K562 (cell line): ENCODE data around the gene NFYC. TPM values are rescaled to one million over a fixed set of nuclear protein-coding genes. Genes with fewer than 3 reads are reported as not detected.

Experiments used
- CAMTA2 ChIP-seq: fragments of 250-450 bp; sonication (Bioruptor Pico); conservative IDR thresholded peaks from 2 replicates; pipeline ENCODE4 v1.5.1; 2022
- CBFA2T2 ChIP-seq: fragments of 450-650 bp; conservative IDR thresholded peaks from 2 replicates; pipeline ENCODE4 v1.6.1; 2017; ENCODE audit warnings: mild to moderate bottlenecking
- CC2D1A ChIP-seq: fragments of 450-650 bp; IDR thresholded peaks from 2 replicates; pipeline ENCODE4 v1.6.1; 2017; ENCODE audit warnings: mild to moderate bottlenecking
- CHD1 ChIP-seq: fragments of 200-600 bp; sonication (generic); IDR thresholded peaks from one replicate; pipeline ENCODE4 v1.6.1; 2012; ENCODE audit warnings: mild to moderate bottlenecking, moderate library complexity, low read length, inconsistent platforms
- ETV6 ChIP-seq, 3 experiments: fragments of 150-350 bp in 1 of 3; sonication (generic) in 1 of 3; formaldehyde crosslinking in 1 of 3; IDR thresholded peaks; 2 replicates each; pipeline versions ENCODE4 v1.6.1 to v1.8.0; 2014 to 2022; ENCODE audit warnings: borderline replicate concordance in 2 of 3, low read depth in 2 of 3, antibody characterized with exemption in 1 of 3, low read length in 1 of 3, mild to moderate bottlenecking in 1 of 3, missing genetic modification reagents in 1 of 3
- FOXK1 ChIP-seq: sonication (generic); formaldehyde crosslinking; IDR thresholded peaks from 2 replicates; pipeline ENCODE4 v1.8.0; 2022; ENCODE audit warnings: missing genetic modification reagents, mild to moderate bottlenecking, borderline replicate concordance
- MAFG ChIP-seq: fragments of 450-650 bp; conservative IDR thresholded peaks from 2 replicates; pipeline ENCODE4 v1.6.1; 2016; ENCODE audit warnings: missing genetic modification characterization, missing compliant biosample characterization
- MYNN ChIP-seq, 2 experiments: sonication (generic); formaldehyde crosslinking in 1 of 2; IDR thresholded peaks; 2 replicates each; pipeline versions ENCODE4 v1.5.0 to v1.6.1; 2016 to 2020; ENCODE audit warnings: antibody characterized with exemption in 1 of 2, missing genetic modification reagents in 1 of 2
- NBN ChIP-seq: fragments of 450-650 bp; IDR thresholded peaks from 2 replicates; pipeline ENCODE4 v1.6.1; 2016; ENCODE audit warnings: low read depth, mild to moderate bottlenecking
- RCOR1 ChIP-seq, 2 experiments: IDR thresholded peaks; 2 replicates each; pipeline ENCODE4 v1.6.1; 2012; ENCODE audit warnings: low read depth in 2 of 2, low read length in 2 of 2, borderline replicate concordance in 1 of 2, improper control_type of control experiment in 1 of 2
- SMARCE1 ChIP-seq: fragments of 450-650 bp; IDR thresholded peaks from 2 replicates; pipeline ENCODE4 v1.7.1; 2016; ENCODE audit warnings: mild to moderate bottlenecking
- ZBTB17 ChIP-seq: fragments of 450-650 bp; formaldehyde crosslinking; IDR thresholded peaks from 2 replicates; pipeline ENCODE4 v1.4.0; 2020; ENCODE audit warnings: mild to moderate bottlenecking
- ZFP30 ChIP-seq: fragments of 250-450 bp; sonication (Bioruptor Pico); IDR thresholded peaks from 2 replicates; pipeline ENCODE4 v1.8.0; 2022; ENCODE audit warnings: moderate library complexity, mild to moderate bottlenecking, inconsistent platforms, borderline replicate concordance
- ZNF589 ChIP-seq: fragments of 200-800 bp; sonication (Bioruptor generic); IDR thresholded peaks from 2 replicates; pipeline ENCODE4 v1.6.1; 2016; ENCODE audit warnings: low read depth, missing genetic modification characterization, missing compliant biosample characterization
- polyA plus RNA-seq, 8 experiments: library from polyadenylated mRNA; depleted of rRNA in 4 of 8; stranded (reverse) in 5 of 8; unstranded in 3 of 8; fragments of >200 nt; fragmentation: Nextera tagmentation in 2 of 8; fragmentation: Illumina TruSeq in 1 of 8; extraction: Ambion mirVana in 2 of 8; extraction: Trizol in 1 of 8; gene quantifications; 2 replicates each; pipeline versions ENCODE4 v1.2.1 to v1.2.3, GENCODE V29; 2011 to 2014; ENCODE audit warnings: inconsistent platforms in 1 of 8, missing spikeins in 1 of 8
- total RNA-seq, 7 experiments: library from RNA; depleted of rRNA in 6 of 7; stranded (reverse); fragments of >200 nt in 6 of 7; fragmentation: Illumina TruSeq in 2 of 7; extraction: Trizol in 2 of 7; gene quantifications; 2 replicates each; pipeline versions ENCODE4 v1.2.1 to v1.2.3, GENCODE V29; 2011 to 2021; ENCODE audit warnings: low replicate concordance in 1 of 7
- TF ChIP-seq, protein P1 (sequence below): fragments of 450-650 bp; formaldehyde crosslinking; IDR thresholded peaks from 2 replicates; pipeline ENCODE4 v1.4.0; 2020; ENCODE audit warnings: mild to moderate bottlenecking, mixed read lengths
- TF ChIP-seq, protein P2 (sequence below): sonication (generic); formaldehyde crosslinking; IDR thresholded peaks from 2 replicates; pipeline ENCODE4 v1.9.0; 2022; ENCODE audit warnings: mild to moderate bottlenecking, missing genetic modification reagents
- TF ChIP-seq, protein P3 (sequence below): fragments of 250-450 bp; sonication (Bioruptor Pico); IDR thresholded peaks from 2 replicates; pipeline ENCODE4 v1.9.0; 2021; ENCODE audit warnings: mild to moderate bottlenecking, inconsistent platforms
- TF ChIP-seq, protein P4 (sequence below), 2 experiments: fragments of 450-650 bp in 1 of 2; sonication (generic) in 1 of 2; formaldehyde crosslinking; conservative IDR thresholded peaks; 2 replicates each; pipeline versions ENCODE4 v1.4.0 to v1.8.1; 2020 to 2022; ENCODE audit warnings: mild to moderate bottlenecking in 1 of 2, missing genetic modification reagents in 1 of 2
- TF ChIP-seq, protein P5 (sequence below), 2 experiments: fragments of 450-650 bp; IDR thresholded peaks; 2 replicates each; pipeline ENCODE4 v1.6.1; 2016

Gene NFYC
- total and polyA plus RNA-seq, 9 of the 15 experiments (the other 6 are each of a cell fraction or from before 2014, with no cell fraction given) = 4.8 to 59.8 (median 41.1) TPM

DNA sequence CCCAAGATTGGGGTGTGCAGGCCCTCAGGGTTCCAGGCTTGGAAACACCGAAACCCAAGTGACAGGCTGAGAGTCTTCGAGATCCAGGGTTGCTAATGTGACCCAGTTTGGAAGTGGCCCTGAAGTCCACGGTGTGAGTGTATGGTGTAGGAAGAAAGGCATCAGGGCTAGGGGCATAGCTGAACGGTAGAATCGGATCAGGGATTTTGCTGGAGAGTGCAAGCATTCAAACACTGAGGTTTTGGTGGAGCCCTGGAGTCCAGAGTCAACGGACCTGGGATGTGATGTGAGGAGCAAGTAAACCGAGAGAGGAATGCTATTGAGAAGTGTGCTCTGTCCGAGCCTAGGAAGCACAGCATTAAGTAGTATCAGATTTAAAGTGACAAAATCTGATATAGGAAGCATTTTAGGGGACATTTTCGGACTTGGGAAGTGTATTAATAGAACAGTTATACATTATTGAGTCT lies 958 bp downstream of the NFYC start (continued):
- TF ChIP-seq NBN (peak; percentile 53; the same call in 1 of the 2 replicates), MYNN (IDR thresholded peaks at IDR 0.05) (no peak), MYNN (CRISPR knock-in tag; IDR thresholded peaks at IDR 0.05) (no peak), ZBTB17 (CRISPR knock-in tag) (0 out of 2 replicates have a peak, but pooled peaks have one; percentile 36), ETV6 (IDR thresholded peaks at IDR 0.05; ENCODE audit: borderline replicate concordance in 1 of 2, low read depth in 2 of 2, low read length in 1 of 2) (no peak), ETV6 (CRISPR knock-in tag; IDR thresholded peaks at IDR 0.05; ENCODE audit: borderline replicate concordance) (0 out of 2 replicates have a peak, but pooled peaks have one; percentile 36), CHD1 (peak; percentile 48), CAMTA2 (no peak), CC2D1A (peak; percentile 34; the same call in 1 of the 2 replicates), ZNF589 (CRISPR knock-in tag) (no peak), MAFG (tag) (no peak), CBFA2T2 (peak; percentile 54), RCOR1 (IDR thresholded peaks at IDR 0.05; ENCODE audit: borderline replicate concordance in 1 of 2, low read depth in 2 of 2, low read length in 2 of 2) (peak in 1 of 2 experiments; percentile 4; a peak in 1 of 4 replicates), SMARCE1 (peak; percentile 47), FOXK1 (CRISPR knock-in tag) (0 out of 2 replicates have a peak, but pooled peaks have one; percentile 13), ZFP30 (CRISPR knock-in tag) (no peak)
- TF ChIP-seq, protein P1, sequence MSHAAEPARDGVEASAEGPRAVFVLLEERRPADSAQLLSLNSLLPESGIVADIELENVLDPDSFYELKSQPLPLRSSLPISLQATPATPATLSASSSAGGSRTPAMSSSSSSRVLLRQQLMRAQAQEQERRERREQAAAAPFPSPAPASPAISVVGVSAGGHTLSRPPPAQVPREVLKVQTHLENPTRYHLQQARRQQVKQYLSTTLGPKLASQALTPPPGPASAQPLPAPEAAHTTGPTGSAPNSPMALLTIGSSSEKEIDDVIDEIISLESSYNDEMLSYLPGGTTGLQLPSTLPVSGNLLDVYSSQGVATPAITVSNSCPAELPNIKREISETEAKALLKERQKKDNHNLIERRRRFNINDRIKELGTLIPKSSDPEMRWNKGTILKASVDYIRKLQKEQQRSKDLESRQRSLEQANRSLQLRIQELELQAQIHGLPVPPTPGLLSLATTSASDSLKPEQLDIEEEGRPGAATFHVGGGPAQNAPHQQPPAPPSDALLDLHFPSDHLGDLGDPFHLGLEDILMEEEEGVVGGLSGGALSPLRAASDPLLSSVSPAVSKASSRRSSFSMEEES (CRISPR knock-in tag) = peak; percentile 63
- TF ChIP-seq, protein P2, sequence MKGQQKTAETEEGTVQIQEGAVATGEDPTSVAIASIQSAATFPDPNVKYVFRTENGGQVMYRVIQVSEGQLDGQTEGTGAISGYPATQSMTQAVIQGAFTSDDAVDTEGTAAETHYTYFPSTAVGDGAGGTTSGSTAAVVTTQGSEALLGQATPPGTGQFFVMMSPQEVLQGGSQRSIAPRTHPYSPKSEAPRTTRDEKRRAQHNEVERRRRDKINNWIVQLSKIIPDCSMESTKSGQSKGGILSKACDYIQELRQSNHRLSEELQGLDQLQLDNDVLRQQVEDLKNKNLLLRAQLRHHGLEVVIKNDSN = peak; percentile 85
- TF ChIP-seq, protein P3, sequence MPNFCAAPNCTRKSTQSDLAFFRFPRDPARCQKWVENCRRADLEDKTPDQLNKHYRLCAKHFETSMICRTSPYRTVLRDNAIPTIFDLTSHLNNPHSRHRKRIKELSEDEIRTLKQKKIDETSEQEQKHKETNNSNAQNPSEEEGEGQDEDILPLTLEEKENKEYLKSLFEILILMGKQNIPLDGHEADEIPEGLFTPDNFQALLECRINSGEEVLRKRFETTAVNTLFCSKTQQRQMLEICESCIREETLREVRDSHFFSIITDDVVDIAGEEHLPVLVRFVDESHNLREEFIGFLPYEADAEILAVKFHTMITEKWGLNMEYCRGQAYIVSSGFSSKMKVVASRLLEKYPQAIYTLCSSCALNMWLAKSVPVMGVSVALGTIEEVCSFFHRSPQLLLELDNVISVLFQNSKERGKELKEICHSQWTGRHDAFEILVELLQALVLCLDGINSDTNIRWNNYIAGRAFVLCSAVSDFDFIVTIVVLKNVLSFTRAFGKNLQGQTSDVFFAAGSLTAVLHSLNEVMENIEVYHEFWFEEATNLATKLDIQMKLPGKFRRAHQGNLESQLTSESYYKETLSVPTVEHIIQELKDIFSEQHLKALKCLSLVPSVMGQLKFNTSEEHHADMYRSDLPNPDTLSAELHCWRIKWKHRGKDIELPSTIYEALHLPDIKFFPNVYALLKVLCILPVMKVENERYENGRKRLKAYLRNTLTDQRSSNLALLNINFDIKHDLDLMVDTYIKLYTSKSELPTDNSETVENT (CRISPR knock-in tag) = no peak
- TF ChIP-seq, protein P4, sequence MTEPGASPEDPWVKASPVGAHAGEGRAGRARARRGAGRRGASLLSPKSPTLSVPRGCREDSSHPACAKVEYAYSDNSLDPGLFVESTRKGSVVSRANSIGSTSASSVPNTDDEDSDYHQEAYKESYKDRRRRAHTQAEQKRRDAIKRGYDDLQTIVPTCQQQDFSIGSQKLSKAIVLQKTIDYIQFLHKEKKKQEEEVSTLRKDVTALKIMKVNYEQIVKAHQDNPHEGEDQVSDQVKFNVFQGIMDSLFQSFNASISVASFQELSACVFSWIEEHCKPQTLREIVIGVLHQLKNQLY (CRISPR knock-in tag; conservative IDR thresholded peaks at IDR 0.05) = 0 out of 4 replicates have a peak, but pooled peaks of 1 of the 2 experiments have one; percentile 44
- TF ChIP-seq, protein P5, sequence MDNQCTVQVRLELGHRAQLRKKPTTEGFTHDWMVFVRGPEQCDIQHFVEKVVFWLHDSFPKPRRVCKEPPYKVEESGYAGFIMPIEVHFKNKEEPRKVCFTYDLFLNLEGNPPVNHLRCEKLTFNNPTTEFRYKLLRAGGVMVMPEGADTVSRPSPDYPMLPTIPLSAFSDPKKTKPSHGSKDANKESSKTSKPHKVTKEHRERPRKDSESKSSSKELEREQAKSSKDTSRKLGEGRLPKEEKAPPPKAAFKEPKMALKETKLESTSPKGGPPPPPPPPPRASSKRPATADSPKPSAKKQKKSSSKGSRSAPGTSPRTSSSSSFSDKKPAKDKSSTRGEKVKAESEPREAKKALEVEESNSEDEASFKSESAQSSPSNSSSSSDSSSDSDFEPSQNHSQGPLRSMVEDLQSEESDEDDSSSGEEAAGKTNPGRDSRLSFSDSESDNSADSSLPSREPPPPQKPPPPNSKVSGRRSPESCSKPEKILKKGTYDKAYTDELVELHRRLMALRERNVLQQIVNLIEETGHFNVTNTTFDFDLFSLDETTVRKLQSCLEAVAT (IDR thresholded peaks at IDR 0.05) = peak in 1 of 2 experiments; percentile 42; a peak in 1 of 4 replicates
